ENCODE results near the gene HFM1.

The HFM1 gene

DNA sequence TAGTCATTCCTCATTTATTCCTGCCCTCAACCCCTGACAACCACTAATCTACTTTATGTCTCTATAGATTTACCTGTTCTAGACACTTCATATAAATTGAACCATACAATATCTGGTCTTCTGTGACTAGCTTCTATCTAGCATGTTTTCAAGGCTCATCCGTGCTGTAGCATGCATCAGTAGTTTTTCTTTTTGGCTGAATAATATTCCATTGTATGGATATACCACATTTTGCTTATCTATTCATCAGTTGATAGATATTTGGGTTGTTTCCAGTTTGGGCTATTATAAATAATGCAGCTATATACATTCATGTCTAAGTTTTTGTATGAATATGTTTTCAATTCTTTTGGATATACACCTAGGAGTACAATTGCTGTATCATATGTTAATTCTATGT is 101.5 kb downstream of the HFM1 start:
- no peak for TF ChIP-seq CREB1 (IDR thresholded peaks at IDR 0.05; ENCODE audit: low read depth)
- TF ChIP-seq TCF12 (IDR thresholded peaks at IDR 0.05; ENCODE audit: low read depth) = no peak
- TF ChIP-seq, protein P1, sequence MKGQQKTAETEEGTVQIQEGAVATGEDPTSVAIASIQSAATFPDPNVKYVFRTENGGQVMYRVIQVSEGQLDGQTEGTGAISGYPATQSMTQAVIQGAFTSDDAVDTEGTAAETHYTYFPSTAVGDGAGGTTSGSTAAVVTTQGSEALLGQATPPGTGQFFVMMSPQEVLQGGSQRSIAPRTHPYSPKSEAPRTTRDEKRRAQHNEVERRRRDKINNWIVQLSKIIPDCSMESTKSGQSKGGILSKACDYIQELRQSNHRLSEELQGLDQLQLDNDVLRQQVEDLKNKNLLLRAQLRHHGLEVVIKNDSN (IDR thresholded peaks at IDR 0.05) = no peak
- no peak for TF ChIP-seq FOXM1 (IDR thresholded peaks at IDR 0.05; ENCODE audit: borderline replicate concordance, low read depth)
- TF ChIP-seq, protein P2, sequence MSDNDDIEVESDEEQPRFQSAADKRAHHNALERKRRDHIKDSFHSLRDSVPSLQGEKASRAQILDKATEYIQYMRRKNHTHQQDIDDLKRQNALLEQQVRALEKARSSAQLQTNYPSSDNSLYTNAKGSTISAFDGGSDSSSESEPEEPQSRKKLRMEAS (IDR thresholded peaks at IDR 0.05) = no peak
- no peak for TF ChIP-seq TAF1 (IDR thresholded peaks at IDR 0.05; ENCODE audit: low read depth)
- no peak for TF ChIP-seq NFIC (IDR thresholded peaks at IDR 0.05)
- TF ChIP-seq TEAD4 (IDR thresholded peaks at IDR 0.05) = no peak
- no peak for TF ChIP-seq EP300 (IDR thresholded peaks at IDR 0.05; ENCODE audit: borderline replicate concordance)
- TF ChIP-seq REST (IDR thresholded peaks at IDR 0.05; ENCODE audit: low read depth) = no peak
- TF ChIP-seq YY1 (IDR thresholded peaks at IDR 0.05; ENCODE audit: low read depth) = no peak
- no peak for TF ChIP-seq RAD21 (IDR thresholded peaks at IDR 0.05; ENCODE audit: low read depth)
- TF ChIP-seq CEBPB (IDR thresholded peaks at IDR 0.05) = no peak
- TF ChIP-seq EGR1 (IDR thresholded peaks at IDR 0.05) = no peak
- TF ChIP-seq ZBTB7A (IDR thresholded peaks at IDR 0.05; ENCODE audit: low read depth) = no peak

GRCh38 chr1:91283421-91283726 is 121.3 kb downstream of the HFM1 start:
- TF ChIP-seq NFIC (IDR thresholded peaks at IDR 0.05) (no peak), CREB1 (IDR thresholded peaks at IDR 0.05; ENCODE audit: low read depth) (no peak), TAF1 (IDR thresholded peaks at IDR 0.05; ENCODE audit: low read depth) (no peak), EP300 (IDR thresholded peaks at IDR 0.05; ENCODE audit: borderline replicate concordance) (no peak), YY1 (IDR thresholded peaks at IDR 0.05; ENCODE audit: low read depth) (no peak), REST (IDR thresholded peaks at IDR 0.05; ENCODE audit: low read depth) (no peak), TEAD4 (IDR thresholded peaks at IDR 0.05) (no peak), RAD21 (IDR thresholded peaks at IDR 0.05; ENCODE audit: low read depth) (no peak), FOXM1 (IDR thresholded peaks at IDR 0.05; ENCODE audit: borderline replicate concordance, low read depth) (no peak), CEBPB (IDR thresholded peaks at IDR 0.05) (no peak), TCF12 (IDR thresholded peaks at IDR 0.05; ENCODE audit: low read depth) (no peak), ZBTB7A (IDR thresholded peaks at IDR 0.05; ENCODE audit: low read depth) (no peak), EGR1 (IDR thresholded peaks at IDR 0.05) (no peak)
- TF ChIP-seq, protein P2 (IDR thresholded peaks at IDR 0.05) = no peak

DNA sequence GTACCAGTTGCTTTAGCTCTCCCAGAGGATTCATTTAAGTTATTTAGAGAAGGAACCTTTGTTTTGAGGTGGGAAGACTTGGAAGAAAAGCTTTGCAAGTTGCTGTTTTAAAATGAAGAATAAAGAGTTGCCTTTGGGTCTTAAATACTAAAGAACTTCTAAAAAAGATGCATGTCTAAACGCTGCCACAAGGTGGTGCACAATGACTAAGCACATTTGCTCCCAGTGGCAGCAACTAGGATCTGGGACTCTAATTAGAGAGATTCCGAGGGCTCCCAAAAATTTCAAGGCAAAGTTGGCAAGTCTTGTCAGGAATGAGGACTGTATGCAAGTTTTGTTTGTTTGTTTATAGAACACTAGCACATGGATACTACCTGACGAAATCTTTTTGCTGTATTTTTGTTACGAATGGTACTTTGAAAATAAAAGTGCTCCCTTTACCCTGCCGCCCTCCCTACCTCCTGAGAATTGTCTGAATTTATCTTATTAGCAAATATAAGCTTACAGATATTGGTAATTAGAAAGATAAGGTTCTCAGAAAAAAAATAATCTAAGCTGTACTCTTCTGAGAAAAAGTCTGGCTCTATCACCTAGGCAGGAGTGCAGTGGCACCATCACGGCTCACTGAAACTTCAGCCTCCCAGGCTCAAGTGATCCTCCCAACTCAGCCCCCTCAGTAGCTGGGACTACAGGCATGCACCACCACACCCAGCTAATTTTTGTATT is 121.8 kb downstream of the HFM1 start:
- TF ChIP-seq, protein P1 (IDR thresholded peaks at IDR 0.05) = no peak
- TF ChIP-seq EGR1 (IDR thresholded peaks at IDR 0.05) = no peak
- no peak for TF ChIP-seq YY1 (IDR thresholded peaks at IDR 0.05; ENCODE audit: low read depth)
- peak; percentile 90 for TF ChIP-seq RAD21 (IDR thresholded peaks at IDR 0.05; ENCODE audit: low read depth)
- TF ChIP-seq ZBTB7A (IDR thresholded peaks at IDR 0.05; ENCODE audit: low read depth) = no peak

DNA sequence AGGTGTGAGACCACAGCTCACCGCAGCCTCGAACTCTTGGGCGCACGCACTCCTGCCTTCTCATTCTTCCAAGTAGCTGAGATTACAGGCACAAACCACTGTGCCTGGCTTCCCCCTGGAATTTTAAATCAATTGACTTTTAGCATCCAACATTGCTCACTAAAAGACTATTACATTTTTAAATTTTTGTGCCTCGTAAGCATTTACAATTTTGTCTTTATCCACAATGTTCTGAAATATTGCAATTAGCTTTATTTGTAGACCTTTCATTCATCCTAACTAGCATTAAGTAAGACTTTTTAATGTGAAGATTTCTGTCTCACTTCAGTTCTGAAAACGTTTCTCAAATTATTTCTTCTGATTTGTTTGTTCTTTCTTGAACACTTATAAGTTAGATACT is 122.9 kb downstream of the HFM1 start:
- TF ChIP-seq NFIC (IDR thresholded peaks at IDR 0.05) = no peak
- no peak for TF ChIP-seq ZBTB7A (IDR thresholded peaks at IDR 0.05; ENCODE audit: low read depth)
- no peak for TF ChIP-seq YY1 (IDR thresholded peaks at IDR 0.05; ENCODE audit: low read depth)

DNA sequence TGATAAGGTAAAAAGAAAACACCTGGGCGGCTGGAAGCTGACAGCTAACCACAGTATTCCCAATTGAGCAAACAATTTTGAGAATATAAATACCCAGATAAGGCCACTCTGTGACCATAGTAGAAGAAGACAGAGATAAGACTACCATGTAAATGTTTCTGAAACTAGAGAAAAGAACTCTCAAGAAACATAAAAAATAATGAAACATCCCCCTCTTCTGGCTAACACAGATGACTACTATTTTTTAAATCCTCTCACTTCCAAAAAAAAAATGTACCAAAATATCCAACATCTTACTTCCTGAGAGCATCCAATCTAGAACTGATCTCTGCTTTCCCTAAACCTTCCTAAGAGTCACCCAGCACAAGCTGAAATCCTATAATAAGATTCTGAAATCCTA is 125.9 kb downstream of the HFM1 start:
- TF ChIP-seq, protein P2 (IDR thresholded peaks at IDR 0.05) = no peak
- TF ChIP-seq RAD21 (IDR thresholded peaks at IDR 0.05; ENCODE audit: low read depth) = peak; percentile 44

GRCh38 chr1:91273875-91274274 is 130.8 kb downstream of the HFM1 start:
- no peak for TF ChIP-seq EP300 (IDR thresholded peaks at IDR 0.05; ENCODE audit: borderline replicate concordance)
- TF ChIP-seq, protein P1 (IDR thresholded peaks at IDR 0.05) = no peak
